HEK293 (cell line): Measurements from ENCODE around the gene UCP3.

Experiments
- CTCF ChIP-seq: fragments of 450-650 bp; formaldehyde crosslinking; IDR thresholded peaks from 2 replicates; pipeline ENCODE4 v1.5.1; 2016; ENCODE audit warnings: missing biosample characterization, missing genetic modification characterization
- MEIS1 ChIP-seq: sonication (generic); formaldehyde crosslinking; IDR thresholded peaks from 2 replicates; pipeline ENCODE4 v1.8.1; 2022; ENCODE audit warnings: missing genetic modification reagents, mild to moderate bottlenecking, borderline replicate concordance
- PRDM2 ChIP-seq: fragments of 450-650 bp; formaldehyde crosslinking; IDR thresholded peaks from 2 replicates; pipeline ENCODE4 v1.5.1; 2016; ENCODE audit warnings: missing biosample characterization, missing genetic modification characterization, borderline replicate concordance
- RBAK ChIP-seq: fragments of 450-650 bp; formaldehyde crosslinking; IDR thresholded peaks from 2 replicates; pipeline ENCODE4 v1.5.1; 2016; ENCODE audit warnings: missing biosample characterization, missing genetic modification characterization
- SALL2 ChIP-seq: fragments of 450-650 bp; formaldehyde crosslinking; IDR thresholded peaks from 2 replicates; pipeline ENCODE4 v1.5.0; 2017; ENCODE audit warnings: missing biosample characterization, mild to moderate bottlenecking, missing genetic modification characterization, borderline replicate concordance
- ZBTB6 ChIP-seq: fragments of 450-650 bp; formaldehyde crosslinking; IDR thresholded peaks from 2 replicates; pipeline ENCODE4 v1.5.1; 2017; ENCODE audit warnings: missing biosample characterization, missing genetic modification characterization
- ZNF132 ChIP-seq: fragments of 450-650 bp; formaldehyde crosslinking; IDR thresholded peaks from 2 replicates; pipeline ENCODE4 v1.5.1; 2017; ENCODE audit warnings: missing biosample characterization, missing genetic modification characterization, borderline replicate concordance
- ZNF629 ChIP-seq: fragments of 450-650 bp; formaldehyde crosslinking; IDR thresholded peaks from 2 replicates; pipeline ENCODE4 v1.5.1; 2017; ENCODE audit warnings: missing biosample characterization, missing genetic modification characterization
- ZNF639 ChIP-seq: fragments of 450-650 bp; formaldehyde crosslinking; IDR thresholded peaks from 2 replicates; pipeline ENCODE4 v1.5.1; 2016; ENCODE audit warnings: missing biosample characterization, missing genetic modification characterization
- TF ChIP-seq, protein P1 (sequence below): fragments of 450-650 bp; formaldehyde crosslinking; IDR thresholded peaks from 2 replicates; pipeline ENCODE4 v1.5.1; 2016; ENCODE audit warnings: missing biosample characterization, missing genetic modification characterization

- no peak for TF ChIP-seq MEIS1 (CRISPR knock-in tag)
- no peak for TF ChIP-seq CTCF (tag by site-specific recombination)
- TF ChIP-seq RBAK (tag by site-specific recombination) = no peak
- no peak for TF ChIP-seq ZNF639 (tag by site-specific recombination)
- TF ChIP-seq PRDM2 = no peak
- TF ChIP-seq, protein P1, sequence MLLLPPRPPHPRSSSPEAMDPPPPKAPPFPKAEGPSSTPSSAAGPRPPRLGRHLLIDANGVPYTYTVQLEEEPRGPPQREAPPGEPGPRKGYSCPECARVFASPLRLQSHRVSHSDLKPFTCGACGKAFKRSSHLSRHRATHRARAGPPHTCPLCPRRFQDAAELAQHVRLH = no peak
- TF ChIP-seq ZBTB6 = no peak
- no peak for TF ChIP-seq ZNF132 (tag by site-specific recombination)
- TF ChIP-seq ZNF629 (tag by site-specific recombination) = no peak
- no peak for TF ChIP-seq SALL2 (tag by site-specific recombination)
Measured at GRCh38 chr11:73969991-73970800, 38.7 kb downstream of the UCP3 start.
